KOPT-K1 (cell line): ENCODE data around the gene ARHGEF19.
"Not testable (repeated sequence)": the region's sequence is repeated elsewhere in the genome, so short reads cannot be mapped to it uniquely, and the experiment has no call there.

ENCODE experiments used
- H3K27ac ChIP-seq: fragments of 200-600 bp; sonication (generic); 2 replicates; pipeline ENCODE4 v1.5.1; 2016; ENCODE audit warnings: antibody characterized with exemption, mild to moderate bottlenecking, low read depth, low read length; ENCODE audit not compliant: poor library complexity, severe bottlenecking
- H3K36me3 ChIP-seq: fragments of 200-600 bp; sonication (generic); 2 replicates; pipeline ENCODE4 v1.5.1; 2017; ENCODE audit warnings: antibody characterized with exemption, mild to moderate bottlenecking, low read length, moderate library complexity; ENCODE audit not compliant: insufficient read depth
- H3K9me3 ChIP-seq: fragments of 200-600 bp; sonication (generic); 2 replicates; pipeline ENCODE4 v1.5.1; 2017; ENCODE audit warnings: antibody characterized with exemption, low read length, mild to moderate bottlenecking; ENCODE audit not compliant: insufficient read depth, poor library complexity, severe bottlenecking

ARHGEF19 gene

GRCh38 chr1:16248603-16249516 lies 36.4 kb upstream of the ARHGEF19 start:
- no peak overlapping the region for H3K27ac ChIP-seq
- H3K9me3 ChIP-seq = no peaks in the 10 kb centered on the region

GRCh38 chr1:16248007-16248436 lies 35.6 kb upstream of the ARHGEF19 start:
- no peaks in the 10 kb centered on the region for H3K9me3 ChIP-seq
- no peak overlapping the region for H3K27ac ChIP-seq
- H3K36me3 ChIP-seq = peaks cover 43% of the 10 kb centered on the region

More at GRCh38 chr1:16248603-16249516, 36.4 kb upstream of the ARHGEF19 start:
- H3K36me3 ChIP-seq = peaks cover 52% of the 10 kb centered on the region

- Histone ChIP-seq H3K36me3 (peaks cover 38% of the 10 kb centered on the region), H3K27ac (no peak overlapping the region), H3K9me3 (no peaks in the 10 kb centered on the region)
Measured at GRCh38 chr1:16247441-16247840, 35.0 kb upstream of the ARHGEF19 start.

GRCh38 chr1:16246961-16247360 lies 34.5 kb upstream of the ARHGEF19 start:
- H3K36me3 ChIP-seq = peaks cover 33% of the 10 kb centered on the region
- no peaks in the 10 kb centered on the region for H3K9me3 ChIP-seq
- H3K27ac ChIP-seq = no peak overlapping the region

GRCh38 chr1:16246239-16246638 lies 33.8 kb upstream of the ARHGEF19 start:
- H3K9me3 ChIP-seq, H3K27ac ChIP-seq: not testable (repeated sequence)
- peaks cover 25% of the 10 kb centered on the region for H3K36me3 ChIP-seq

- no peaks in the 10 kb centered on the region for H3K9me3 ChIP-seq
- no peak overlapping the region for H3K27ac ChIP-seq
- H3K36me3 ChIP-seq = peaks cover 19% of the 10 kb centered on the region
Measured at GRCh38 chr1:16245476-16246196, 33.2 kb upstream of the ARHGEF19 start.

GRCh38 chr1:16244650-16245285 lies 32.3 kb upstream of the ARHGEF19 start:
- Histone ChIP-seq H3K27ac (no peak overlapping the region), H3K9me3 (no peaks in the 10 kb centered on the region), H3K36me3 (peaks cover 16% of the 10 kb centered on the region)

GRCh38 chr1:16243936-16244649 lies 31.6 kb upstream of the ARHGEF19 start:
- no peaks in the 10 kb centered on the region for H3K9me3 ChIP-seq
- H3K36me3 ChIP-seq = peaks cover 16% of the 10 kb centered on the region
- H3K27ac ChIP-seq = no peak overlapping the region

GRCh38 chr1:16243215-16243610 lies 30.8 kb upstream of the ARHGEF19 start:
- H3K27ac ChIP-seq = no peak overlapping the region
- no peaks in the 10 kb centered on the region for H3K9me3 ChIP-seq
- peaks cover 15% of the 10 kb centered on the region for H3K36me3 ChIP-seq

GRCh38 chr1:16242556-16243214 lies 30.2 kb upstream of the ARHGEF19 start:
- Histone ChIP-seq H3K27ac (no peak overlapping the region), H3K36me3 (peaks cover 10% of the 10 kb centered on the region), H3K9me3 (no peaks in the 10 kb centered on the region)

- Histone ChIP-seq H3K9me3 (no peaks in the 10 kb centered on the region), H3K36me3 (no peaks in the 10 kb centered on the region; the same call in 1 of the 2 replicates), H3K27ac (no peak overlapping the region)
Measured at GRCh38 chr1:16241221-16241708, 28.8 kb upstream of the ARHGEF19 start.

GRCh38 chr1:16239972-16240491 lies 27.6 kb upstream of the ARHGEF19 start:
- Histone ChIP-seq H3K9me3 (no peaks in the 10 kb centered on the region), H3K36me3 (no peaks in the 10 kb centered on the region), H3K27ac (no peak overlapping the region)

- no peaks in the 10 kb centered on the region for H3K9me3 ChIP-seq
- H3K27ac ChIP-seq = peak overlapping the region; percentile 63
- H3K36me3 ChIP-seq = no peaks in the 10 kb centered on the region
Measured at GRCh38 chr1:16237343-16237830, 24.9 kb upstream of the ARHGEF19 start.
